Measurements from ENCODE around the gene DUSP2. TPM values are rescaled to one million over a fixed set of nuclear protein-coding genes. Genes with fewer than 3 reads are reported as not detected.

Gene DUSP2
- total RNA-seq, 4 donors from 2014 or later: 2.2 to 8.4 (median 2.4) TPM

GRCh38 chr2:96153991-96154431, 8.8 kb upstream of the DUSP2 start:
- no peaks in the 10 kb centered on the region for H3K27me3 ChIP-seq
- no peak for DNase-seq
- WGBS, 2 donors: 79 to 88% methylated on average over 4 to 7 of the region's 7 CpGs

GRCh38 chr2:96153291-96153713, 8.1 kb upstream of the DUSP2 start:
- no peak for DNase-seq
- no peak overlapping the region for H3K27ac ChIP-seq
- WGBS, 2 donors: 80 to 91% methylated on average over 6 to 7 of the region's 7 CpGs

More at GRCh38 chr2:96153991-96154431, 8.8 kb upstream of the DUSP2 start:
- Histone ChIP-seq H3K27ac (no peak overlapping the region), H3K36me3 (no peaks in the 10 kb centered on the region), H3K4me1 (peaks cover 5 to 14% of the 10 kb centered on the region in 2 donors), H3K9me3 (no peaks in the 10 kb centered on the region), H3K4me3 (replicated peaks in 1 of 3) (no peak overlapping the region)
- no peak for TF ChIP-seq POLR2A (IDR thresholded peaks at IDR 0.05)
- no peak for TF ChIP-seq CTCF (IDR thresholded peaks at IDR 0.05)
- intact Hi-C loops (cut with DNase I): no loop called here

GRCh38 chr2:96152304-96153161, 7.3 kb upstream of the DUSP2 start:
- 60 to 62% methylated on average over 12 to 13 of the region's 13 CpGs for WGBS, 2 donors
- no peak for DNase-seq

More at GRCh38 chr2:96153291-96153713, 8.1 kb upstream of the DUSP2 start:
- H3K4me3 ChIP-seq (replicated peaks in 1 of 3): no peak overlapping the region
- H3K4me1 ChIP-seq: peaks cover 5 to 21% of the 10 kb centered on the region in 2 donors
- no peaks in the 10 kb centered on the region for H3K36me3 ChIP-seq
- TF ChIP-seq POLR2A (IDR thresholded peaks at IDR 0.05): no peak
- TF ChIP-seq CTCF (IDR thresholded peaks at IDR 0.05): no peak
- no peaks in the 10 kb centered on the region for H3K9me3 ChIP-seq
- intact Hi-C loops (cut with DNase I): no loop called here
- H3K27me3 ChIP-seq: no peaks in the 10 kb centered on the region

GRCh38 chr2:96151595-96152303, 6.5 kb upstream of the DUSP2 start:
- peak; percentile 71 to 78 for DNase-seq
- Histone ChIP-seq H3K4me3 (replicated peaks in 1 of 3) (no peak overlapping the region), H3K9me3 (no peaks in the 10 kb centered on the region), H3K36me3 (no peaks in the 10 kb centered on the region), H3K27ac (no peak overlapping the region), H3K4me1 (peaks cover 5 to 27% of the 10 kb centered on the region in 2 donors), H3K27me3 (no peaks in the 10 kb centered on the region)
- intact Hi-C loops (cut with DNase I): no loop called here
- WGBS, 2 donors: 24 to 43% methylated on average over 7 to 9 of the region's 9 CpGs
- TF ChIP-seq POLR2A (IDR thresholded peaks at IDR 0.05) (no peak), CTCF (IDR thresholded peaks at IDR 0.05) (no peak)

More at GRCh38 chr2:96152304-96153161, 7.3 kb upstream of the DUSP2 start:
- H3K36me3 ChIP-seq: no peaks in the 10 kb centered on the region
- no peak overlapping the region for H3K27ac ChIP-seq
- TF ChIP-seq POLR2A (IDR thresholded peaks at IDR 0.05) (no peak), CTCF (IDR thresholded peaks at IDR 0.05) (no peak)
- no peak overlapping the region for H3K4me3 ChIP-seq (replicated peaks in 1 of 3)
- intact Hi-C loops (cut with DNase I): no loop called here
- H3K9me3 ChIP-seq: no peaks in the 10 kb centered on the region
- H3K4me1 ChIP-seq: peaks cover 5 to 27% of the 10 kb centered on the region in 2 donors
- H3K27me3 ChIP-seq: no peaks in the 10 kb centered on the region

Measured in thyroid gland (tissue), 4 donors.